OCI-LY7 (cell line): ENCODE data around the gene RPAIN. TPM values are rescaled to one million over a fixed set of nuclear protein-coding genes. Genes with fewer than 3 reads are reported as not detected.

Source experiments
- BruUV-seq: library from RNA; stranded (reverse); fragments of 400-500 nt; replicated peaks from 2 replicates; lab custom pipeline; 2021; lab: Mats Ljungman, UMichigan
- CTCF ChIA-PET: fragments of 300-600 bp; sonication (Branson Sonifier 250); formaldehyde crosslinking; loops from one replicate; lab custom pipeline; 2022; ENCODE audit warnings: antibody characterized with exemption; ENCODE audit not compliant: unreplicated experiment; lab: Charles Lee
- POLR2A ChIA-PET: fragments of 300-600 bp; sonication (Branson Sonifier 250); formaldehyde crosslinking; loops from one replicate; lab custom pipeline; 2022; ENCODE audit warnings: antibody characterized with exemption; lab: Charles Lee
- DNase-seq: peaks from one replicate; pipeline ENCODE4 v3.0.0-alpha.2; 2015; ENCODE audit warnings: low spot score
- H2AFZ ChIP-seq: fragments of 200-600 bp; sonication (generic), shearing (Covaris generic); 2 replicates; pipeline ENCODE4 v1.6.1; 2014; ENCODE audit warnings: mild to moderate bottlenecking, antibody characterized with exemption, low read length, moderate library complexity
- H3K27ac ChIP-seq: fragments of 200-600 bp; sonication (generic); 2 replicates; pipeline ENCODE4 v1.5.1; 2014; ENCODE audit warnings: mixed run types, low read depth, mild to moderate bottlenecking, moderate library complexity, low read length, inconsistent platforms; ENCODE audit not compliant: poor library complexity, severe bottlenecking
- H3K36me3 ChIP-seq: fragments of 200-600 bp; sonication (generic); 2 replicates; pipeline ENCODE4 v1.6.1; 2014; ENCODE audit warnings: mild to moderate bottlenecking, antibody characterized with exemption, low read length, moderate library complexity, mixed read lengths; ENCODE audit not compliant: insufficient read depth
- H3K4me1 ChIP-seq: fragments of 200-600 bp; sonication (generic); 2 replicates; pipeline ENCODE4 v1.5.1; 2014; ENCODE audit warnings: mild to moderate bottlenecking, low read length; ENCODE audit not compliant: insufficient read depth, poor library complexity, severe bottlenecking
- H3K4me2 ChIP-seq: fragments of 200-600 bp; sonication (generic); 2 replicates; pipeline ENCODE4 v1.6.1; 2014; ENCODE audit warnings: mild to moderate bottlenecking, low read length
- H3K4me3 ChIP-seq: fragments of 200-600 bp; sonication (generic); 2 replicates; pipeline ENCODE4 v1.5.1; 2014; ENCODE audit warnings: mild to moderate bottlenecking, low read depth, low read length; ENCODE audit not compliant: poor library complexity, severe bottlenecking
- H3K79me2 ChIP-seq: fragments of 200-600 bp; sonication (generic); 2 replicates; pipeline ENCODE4 v1.6.1; 2016; ENCODE audit warnings: low read depth, mild to moderate bottlenecking, low read length, moderate library complexity, mixed read lengths; ENCODE audit not compliant: insufficient read depth
- H3K9me2 ChIP-seq: fragments of 200-600 bp; sonication (generic); 2 replicates; pipeline ENCODE4 v1.6.1; 2016; ENCODE audit warnings: mild to moderate bottlenecking, low read length, mixed read lengths; ENCODE audit not compliant: insufficient read depth
- H3K9me3 ChIP-seq: fragments of 200-600 bp; sonication (generic); 2 replicates; pipeline ENCODE4 v1.6.1; 2014; ENCODE audit warnings: mild to moderate bottlenecking, mixed run types, low read length, mixed read lengths
- H4K20me1 ChIP-seq: fragments of 200-600 bp; sonication (generic); 2 replicates; pipeline ENCODE4 v1.6.1; 2014; ENCODE audit warnings: mild to moderate bottlenecking, antibody characterized with exemption, low read length, moderate library complexity, mixed read lengths; ENCODE audit not compliant: insufficient read depth
- CTCF ChIP-seq: fragments of 200-600 bp; sonication (generic); conservative IDR thresholded peaks from 2 replicates; pipeline ENCODE4 v1.5.1; 2014; ENCODE audit warnings: mild to moderate bottlenecking, antibody characterized with exemption, low read length, moderate library complexity, mixed read lengths
- EZH2phosphoT487 ChIP-seq: fragments of 200-600 bp; sonication (generic); IDR thresholded peaks from 2 replicates; pipeline ENCODE4 v1.6.1; 2018; ENCODE audit warnings: low read depth, borderline replicate concordance, mild to moderate bottlenecking, mixed run types, antibody characterized with exemption, low read length, moderate library complexity, mixed read lengths
- intact Hi-C: fragments of 100-400 bp; cut with micrococcal nuclease; formaldehyde crosslinking; loops from one replicate; pipeline ENCODE4 v1.10.0; 2022; ENCODE audit not compliant: unreplicated experiment
- total RNA-seq, 2 experiments: library from RNA; depleted of rRNA in 1 of 2; stranded (reverse); fragments of >200 nt in 1 of 2; shearing (Covaris generic) in 1 of 2; gene quantifications; 2 replicates each; pipeline ENCODE4 v1.2.3, GENCODE V29; 2014 to 2022

Gene RPAIN
- total RNA-seq, 2 experiments from 2014 or later = 88.9 to 99.6 TPM

- no peaks in the 10 kb centered on the region for H3K79me2 ChIP-seq
- no peaks in the 10 kb centered on the region for H3K4me1 ChIP-seq
- CTCF ChIA-PET = no interaction called here
- no peak overlapping the region for H3K4me3 ChIP-seq
- POLR2A ChIA-PET = interaction anchor here (1.2 kb wide), 1 partner anchor 12 kb away, joined by 3 read pairs; the partner anchor contains the start of genes DERL2 and MIS12
- no peaks in the 10 kb centered on the region for H3K9me3 ChIP-seq
- H3K36me3 ChIP-seq = peaks cover 72% of the 10 kb centered on the region
- no peak for TF ChIP-seq CTCF
- no peak for TF ChIP-seq EZH2phosphoT487
- H3K27ac ChIP-seq = no peak overlapping the region
- H3K4me2 ChIP-seq = no peak overlapping the region
- no peak overlapping the region for H2AFZ ChIP-seq
- H4K20me1 ChIP-seq = no peaks in the 10 kb centered on the region
- intact Hi-C loops = no loop called here
- no peaks in the 10 kb centered on the region for H3K9me2 ChIP-seq
- no TSS peak for BruUV-seq
- DNase-seq = no peak
Measured at GRCh38 chr17:5473906-5474305, 53.9 kb downstream of the RPAIN start.

- Histone ChIP-seq H3K79me2 (peaks cover 18% of the 10 kb centered on the region; the same call in 1 of the 2 replicates), H3K9me3 (no peaks in the 10 kb centered on the region), H3K4me1 (peaks cover 7% of the 10 kb centered on the region), H3K4me2 (no peak overlapping the region), H3K36me3 (peaks cover 93% of the 10 kb centered on the region), H3K27ac (no peak overlapping the region), H3K9me2 (no peaks in the 10 kb centered on the region), H2AFZ (no peak overlapping the region), H3K4me3 (no peak overlapping the region), H4K20me1 (no peaks in the 10 kb centered on the region)
- DNase-seq = no peak
- TF ChIP-seq EZH2phosphoT487 (no peak), CTCF (no peak)
- POLR2A ChIA-PET = interaction anchor here (0.7 kb wide), 1 partner anchor 10 kb away, joined by 3 read pairs; the partner anchor contains the start of gene DHX33
- BruUV-seq = no TSS peak
- intact Hi-C loops = no loop called here
- CTCF ChIA-PET = no interaction called here
Measured at GRCh38 chr17:5478992-5479391, 59.0 kb downstream of the RPAIN start.

DNA sequence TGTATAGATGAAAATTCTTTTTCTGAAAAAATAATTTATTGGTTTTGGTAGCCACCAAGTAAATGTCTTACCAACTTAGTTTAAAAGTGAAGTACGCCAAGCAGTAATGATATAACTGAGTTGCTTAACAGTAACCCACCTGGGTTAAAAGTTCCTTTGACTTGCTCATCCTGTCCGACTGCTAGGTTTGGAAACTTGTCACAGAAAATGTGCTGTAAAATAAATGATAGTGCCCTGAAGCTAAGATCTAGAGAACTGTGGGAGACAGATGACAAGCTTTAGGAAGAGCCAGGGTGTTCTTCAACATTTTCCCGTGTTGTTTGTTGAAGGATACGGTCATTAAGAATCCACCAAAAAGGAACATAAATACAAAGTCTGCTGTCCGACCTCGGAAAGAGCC lies 61.0 kb downstream of the RPAIN start:
- POLR2A ChIA-PET = interaction anchor here (1.4 kb wide), 1 partner anchor 12 kb away, joined by 8 read pairs; the partner anchor contains the start of gene DHX33
- peaks cover 16% of the 10 kb centered on the region for H3K4me1 ChIP-seq
- H3K9me2 ChIP-seq = no peaks in the 10 kb centered on the region
- intact Hi-C loops = no loop called here
- DNase-seq = no peak
- CTCF ChIA-PET = no interaction called here
- H4K20me1 ChIP-seq = peaks cover 3% of the 10 kb centered on the region; the same call in 1 of the 2 replicates
- no peak for TF ChIP-seq CTCF
- no peak for TF ChIP-seq EZH2phosphoT487
- no TSS peak for BruUV-seq
- H3K36me3 ChIP-seq = peaks cover 84% of the 10 kb centered on the region
- H3K79me2 ChIP-seq = peaks cover 33% of the 10 kb centered on the region
- H2AFZ ChIP-seq = no peak overlapping the region
- H3K4me3 ChIP-seq = no peak overlapping the region
- H3K4me2 ChIP-seq = no peak overlapping the region
- H3K27ac ChIP-seq = no peak overlapping the region
- H3K9me3 ChIP-seq = no peaks in the 10 kb centered on the region
